Subcutaneous preadipocyte (primary cell): ENCODE data around the gene DNAI7. TPM values are rescaled to one million over a fixed set of nuclear protein-coding genes. Genes with fewer than 3 reads are reported as not detected.

Source experiments
- total RNA-seq: library from RNA; depleted of rRNA; stranded (reverse); fragments of >200 nt; gene quantifications from 2 replicates; pipeline ENCODE4 v1.2.3, GENCODE V29; 2012

DNAI7 gene, protein sequence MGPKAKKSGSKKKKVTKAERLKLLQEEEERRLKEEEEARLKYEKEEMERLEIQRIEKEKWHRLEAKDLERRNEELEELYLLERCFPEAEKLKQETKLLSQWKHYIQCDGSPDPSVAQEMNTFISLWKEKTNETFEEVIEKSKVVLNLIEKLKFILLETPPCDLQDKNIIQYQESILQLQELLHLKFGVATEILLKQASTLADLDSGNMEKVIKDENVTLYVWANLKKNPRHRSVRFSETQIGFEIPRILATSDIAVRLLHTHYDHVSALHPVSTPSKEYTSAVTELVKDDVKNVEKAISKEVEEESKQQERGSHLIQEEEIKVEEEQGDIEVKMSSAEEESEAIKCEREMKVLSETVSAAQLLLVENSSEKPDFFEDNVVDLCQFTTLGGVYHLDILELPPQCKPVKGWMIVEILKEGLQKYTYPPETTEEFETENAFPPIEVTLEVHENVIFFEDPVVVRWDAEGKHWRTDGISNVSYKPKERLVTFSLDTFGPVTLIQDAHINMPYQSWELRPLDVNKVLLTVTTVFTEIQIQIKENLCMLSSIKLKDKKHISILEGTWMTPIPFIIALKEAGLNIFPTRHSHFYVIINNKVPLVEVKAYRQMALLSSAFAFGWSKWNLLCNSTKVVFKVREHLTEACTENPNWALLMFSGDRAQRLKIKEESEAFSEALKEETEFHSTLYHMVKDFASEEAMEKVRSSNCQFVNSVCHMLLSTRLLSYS
- total RNA-seq: 0.37 TPM in 1 of 2 replicates, not detected in the other

DNA sequence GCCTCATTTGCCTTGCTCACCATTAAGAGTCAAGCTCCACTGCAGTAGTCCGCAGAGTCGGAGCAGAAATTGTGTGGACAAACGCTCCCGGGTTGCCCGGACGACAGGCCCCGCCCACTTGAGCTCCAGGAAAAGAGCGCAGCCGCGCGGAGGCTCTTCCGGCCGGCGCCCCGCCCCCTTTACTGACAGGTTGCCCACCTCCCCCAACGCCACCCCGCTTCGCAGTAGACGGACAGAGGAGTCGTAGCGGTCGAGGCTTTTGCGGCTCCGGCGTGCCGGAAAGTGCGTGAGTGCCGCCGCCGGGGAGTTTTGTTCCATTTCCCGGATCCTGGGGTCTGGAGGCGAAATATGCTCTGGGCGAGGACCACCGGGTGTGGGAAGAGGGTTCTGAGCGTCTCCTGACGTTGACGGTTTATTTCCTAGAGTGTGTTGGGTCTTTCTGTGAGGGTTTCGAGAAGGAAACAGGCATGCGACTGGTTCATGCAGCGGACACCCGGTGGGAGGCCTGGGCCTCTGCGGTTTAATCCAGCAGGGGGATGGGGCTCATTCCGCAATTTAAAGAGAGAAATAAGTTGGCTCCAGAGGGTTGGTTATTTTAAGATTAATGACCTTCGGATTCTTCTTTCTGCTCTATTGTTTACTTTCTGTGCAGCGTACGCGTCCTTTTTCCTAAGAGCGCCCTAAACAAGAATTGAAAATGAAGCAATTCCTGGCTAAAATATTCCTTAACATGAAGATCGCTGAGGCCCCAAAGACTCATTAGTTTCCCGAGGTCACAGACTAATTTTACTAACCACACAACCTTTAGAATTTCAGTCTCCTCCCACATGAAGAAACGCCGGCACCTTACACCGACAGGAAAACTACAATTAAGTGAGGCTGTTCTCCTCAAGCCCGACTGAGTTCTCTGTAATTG, at the start of gene DNAI7, which contains the start of gene ETFRF1:
TSS of gene DNAI7 (minus strand) at position 105 of the 916 bp plus-strand sequence. CDS start at position 23, 82 bp downstream.
TSS of gene ETFRF1 (plus strand) at position 182 of the 916 bp plus-strand sequence. CDS start 8,720 bp downstream, outside the sequence.

Other genes with a start within 250 kb of the DNAI7 start
- gene BCAT1, start 246.1 kb downstream of the DNAI7 start, total RNA-seq: 143 and 213 TPM in 2 replicates
- gene ETFRF1, start 77 bp upstream of the DNAI7 start, total RNA-seq: 14.7 and 18.0 TPM in 2 replicates
- gene KRAS, start 55.8 kb upstream of the DNAI7 start, total RNA-seq: 9.2 and 10.6 TPM in 2 replicates